K562 treated with DMSO at 1 percent for 4 hours (cell line): ENCODE measurements around the gene IRGC. TPM values are rescaled to one million over a fixed set of nuclear protein-coding genes. Genes with fewer than 3 reads are reported as not detected.

ENCODE experiments used
- total RNA-seq: library from RNA; unstranded; fragments of 300-600 nt; gene quantifications from 2 replicates; pipeline ENCODE4 v1.2.3, GENCODE V29; 2022; ENCODE audit not compliant: insufficient read depth

The IRGC gene
- total RNA-seq, result not detected in 2 replicates

GRCh38 chr19:43715776-43716175 is at the start of gene IRGC:
Gene IRGC (plus strand): TSS chr19:43716076. CDS start chr19:43718559, 2,483 bp downstream.

GRCh38 chr19:43754503-43755255 is 38.8 kb downstream of the IRGC start, which contains the start of gene SMG9:
Gene SMG9 (minus strand): TSS chr19:43754962. CDS start chr19:43750741, 4,221 bp downstream.

Other genes with a start within 250 kb of the IRGC start
- 10.0 and 14.5 TPM in 2 replicates for gene PHLDB3, start 211.3 kb upstream of the IRGC start, total RNA-seq
- gene ETHE1, start 188.9 kb upstream of the IRGC start, total RNA-seq, result 18.3 and 26.5 TPM in 2 replicates
- 0.98 and 1.4 TPM in 2 replicates for gene ZNF575, start 182.9 kb upstream of the IRGC start, total RNA-seq
- gene XRCC1, start 140.5 kb upstream of the IRGC start, total RNA-seq, result 47.9 and 49.2 TPM in 2 replicates
- 4.8 and 6.7 TPM in 2 replicates for gene PINLYP, start 140.3 kb upstream of the IRGC start, total RNA-seq
- gene IRGQ, start 119.9 kb upstream of the IRGC start, total RNA-seq, result 5.4 and 10.9 TPM in 2 replicates
- gene ZNF576, start 119.5 kb upstream of the IRGC start, total RNA-seq, result 6.1 and 6.6 TPM in 2 replicates
- 0.67 TPM in 1 of 2 replicates, not detected in the other for gene SRRM5, start 104.0 kb upstream of the IRGC start, total RNA-seq
- gene ZNF428, start 96.4 kb upstream of the IRGC start, total RNA-seq, result 51.8 and 54.5 TPM in 2 replicates
- 2.9 and 4.4 TPM in 2 replicates for gene CADM4, start 76.2 kb upstream of the IRGC start, total RNA-seq
- gene PLAUR, start 45.9 kb upstream of the IRGC start, total RNA-seq, result 19.7 and 23.4 TPM in 2 replicates
- 22.3 and 34.0 TPM in 2 replicates for gene SMG9, start 38.9 kb downstream of the IRGC start, total RNA-seq
- gene KCNN4, start 64.9 kb downstream of the IRGC start, total RNA-seq, result 7.7 and 16.2 TPM in 2 replicates
- gene LYPD5, start 86.4 kb downstream of the IRGC start, total RNA-seq, result not detected in 2 replicates
- 4.4 and 9.7 TPM in 2 replicates for gene ZNF283, start 111.2 kb downstream of the IRGC start, total RNA-seq
- 0.73 and 1.1 TPM in 2 replicates for gene ZNF404, start 167.9 kb downstream of the IRGC start, total RNA-seq
- gene ZNF45, start 219.2 kb downstream of the IRGC start, total RNA-seq, result 4.4 and 4.9 TPM in 2 replicates
- gene ZNF221, start 235.2 kb downstream of the IRGC start, total RNA-seq, result 0.51 TPM in 1 of 2 replicates, not detected in the other